Stimulated activated CD8-positive, alpha-beta memory T cell treated with anti-CD3 and anti-CD28 coated beads, Interleukin-12 subunit alpha, Interleukin-12 subunit beta, amount 100 ng/mL, for 24 hours (primary cell): ENCODE results near the gene SFTPD.
"Not testable (repeated sequence)": the region's sequence is repeated elsewhere in the genome, so short reads cannot be mapped to it uniquely, and the experiment has no call there.

ENCODE experiments used
- DNase-seq: peaks from one replicate; pipeline ENCODE4 v3.0.0-alpha.2; 2020; ENCODE audit errors: extremely low read depth

Gene SFTPD

DNA sequence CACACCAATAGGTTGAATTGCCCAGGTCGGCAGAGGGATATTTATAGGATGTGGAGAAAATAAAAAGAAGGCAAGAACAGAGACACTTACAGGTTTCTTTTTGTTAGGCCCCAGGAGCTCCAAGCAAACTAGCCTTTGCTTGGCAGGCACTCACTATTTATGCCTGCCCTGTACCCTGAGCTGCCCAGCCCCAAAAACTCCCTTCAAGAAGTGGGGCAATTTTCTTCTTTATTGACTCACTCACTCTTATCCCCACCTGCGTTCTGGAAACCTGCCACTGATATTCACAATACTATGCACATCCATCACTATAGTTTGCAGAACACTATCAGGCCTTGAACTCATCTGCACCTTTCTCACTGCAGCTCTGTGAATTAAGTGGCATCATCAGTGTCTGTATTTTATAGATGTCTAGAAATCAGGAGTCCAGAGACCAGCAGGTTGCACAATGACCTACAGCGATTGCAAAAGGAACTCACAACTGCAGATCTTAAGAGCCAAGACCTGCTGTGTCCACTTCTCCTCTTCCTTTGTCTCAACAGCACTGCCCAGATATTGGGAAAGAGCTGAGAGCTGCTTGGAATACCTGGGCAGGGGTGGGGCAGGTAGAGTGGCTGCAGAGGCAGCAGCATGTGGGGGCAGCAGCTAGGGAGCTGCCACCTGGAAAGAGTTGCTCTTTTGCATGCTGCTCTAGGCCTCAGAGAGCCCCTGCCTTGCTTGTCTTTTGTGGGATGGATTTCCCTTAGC, at the start of gene SFTPD:
Gene SFTPD, minus strand, starts transcription at position 130 of the 747 bp plus-strand sequence. CDS start 2,446 bp downstream, outside the sequence.
- no peak for DNase-seq

DNA sequence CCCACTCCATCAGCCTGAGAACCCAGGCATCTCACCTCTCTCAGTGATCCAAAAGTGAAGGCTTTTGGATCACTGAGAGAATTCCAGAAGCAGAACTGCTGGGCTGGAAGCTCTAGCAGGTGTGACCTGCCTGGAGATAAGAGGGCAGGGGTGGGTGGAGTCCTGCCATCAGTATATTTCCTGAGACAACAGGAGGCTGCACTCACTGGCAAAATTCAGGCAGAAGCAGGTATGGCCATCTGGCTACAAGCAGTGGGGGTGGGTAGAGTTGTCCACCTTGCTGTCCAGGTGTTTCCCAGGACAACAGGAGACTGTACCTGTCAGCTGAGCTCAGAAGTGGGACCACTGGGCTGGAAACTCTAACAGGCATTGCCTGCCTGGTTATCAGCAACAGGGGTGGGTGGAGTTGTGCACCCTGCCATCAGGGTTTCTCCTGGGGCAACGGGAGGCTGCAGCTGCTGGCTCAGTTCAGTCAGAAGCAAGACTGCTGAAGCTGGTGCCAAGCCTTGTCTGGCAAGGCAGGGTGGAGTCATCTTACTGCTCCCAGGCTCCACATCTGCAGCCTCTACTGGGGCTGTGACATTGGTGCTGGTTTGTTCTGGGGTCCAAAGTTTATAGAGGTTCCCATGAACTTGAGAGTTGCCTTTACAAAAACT, 47.2 kb upstream of the SFTPD start:
- DNase-seq, result no peak

DNA sequence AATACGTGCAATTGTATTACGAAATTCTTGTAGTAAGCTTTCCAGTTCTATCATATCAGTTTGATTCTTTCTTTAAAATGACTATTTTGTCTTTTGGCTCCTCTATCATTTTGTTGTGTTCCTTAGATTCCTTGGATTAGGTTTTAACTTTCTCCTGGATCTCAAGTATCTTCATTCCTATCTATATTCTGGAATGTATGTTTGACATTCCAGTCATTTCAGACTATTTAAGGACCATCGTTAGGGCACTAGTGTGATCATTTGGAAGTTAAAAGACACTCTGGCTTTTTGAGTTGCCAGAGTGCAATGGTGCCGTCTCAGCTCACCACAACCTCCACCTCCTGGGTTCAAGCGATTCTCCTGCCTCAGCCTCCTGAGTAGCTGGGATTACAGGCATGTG, 45.7 kb upstream of the SFTPD start:
- DNase-seq, result no peak

DNA sequence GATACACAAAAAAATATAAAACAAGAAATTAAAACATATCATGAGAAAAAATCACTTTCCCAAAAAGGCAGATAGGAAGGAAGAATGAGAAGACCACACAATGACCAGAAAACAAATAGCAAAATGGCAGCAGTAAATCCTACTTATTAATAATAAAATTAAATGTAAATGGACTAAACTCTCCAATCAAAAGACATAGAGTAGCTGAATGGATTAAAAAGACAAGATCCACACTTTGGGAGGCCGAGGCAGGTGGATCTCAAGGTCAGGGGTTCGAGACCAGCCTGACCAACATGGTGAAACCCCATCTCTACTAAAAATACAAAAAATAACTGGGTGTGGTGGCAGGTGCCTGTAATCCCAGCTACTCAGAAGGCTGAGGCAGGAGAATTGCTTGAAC, 39.3 kb upstream of the SFTPD start:
- not testable (repeated sequence) for DNase-seq

DNA sequence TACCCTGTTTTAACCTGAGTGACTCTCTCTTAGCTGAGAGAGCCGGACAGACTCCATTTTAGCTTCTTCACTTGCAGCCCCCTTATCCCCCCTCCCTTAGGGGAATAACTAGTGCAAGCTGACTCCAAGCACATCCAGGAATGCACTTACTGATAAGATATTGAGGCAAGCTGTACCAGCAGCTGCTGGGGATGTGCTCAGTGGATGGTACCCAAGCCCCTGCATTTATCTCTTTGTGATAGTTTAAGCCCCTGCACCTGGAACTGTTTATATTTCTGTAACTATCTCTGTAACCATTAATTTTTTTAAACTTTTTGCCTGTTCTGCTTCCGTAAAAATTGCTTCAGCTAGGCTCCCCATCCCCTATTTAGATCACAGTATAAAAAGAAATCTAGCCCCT, 37.8 kb upstream of the SFTPD start:
- not testable (repeated sequence) for DNase-seq

GRCh38 chr10:79985481-79986072, 36.7 kb upstream of the SFTPD start:
- DNase-seq, result no peak

GRCh38 chr10:79984851-79985250, 35.9 kb upstream of the SFTPD start:
- DNase-seq, result peak; percentile 10

DNA sequence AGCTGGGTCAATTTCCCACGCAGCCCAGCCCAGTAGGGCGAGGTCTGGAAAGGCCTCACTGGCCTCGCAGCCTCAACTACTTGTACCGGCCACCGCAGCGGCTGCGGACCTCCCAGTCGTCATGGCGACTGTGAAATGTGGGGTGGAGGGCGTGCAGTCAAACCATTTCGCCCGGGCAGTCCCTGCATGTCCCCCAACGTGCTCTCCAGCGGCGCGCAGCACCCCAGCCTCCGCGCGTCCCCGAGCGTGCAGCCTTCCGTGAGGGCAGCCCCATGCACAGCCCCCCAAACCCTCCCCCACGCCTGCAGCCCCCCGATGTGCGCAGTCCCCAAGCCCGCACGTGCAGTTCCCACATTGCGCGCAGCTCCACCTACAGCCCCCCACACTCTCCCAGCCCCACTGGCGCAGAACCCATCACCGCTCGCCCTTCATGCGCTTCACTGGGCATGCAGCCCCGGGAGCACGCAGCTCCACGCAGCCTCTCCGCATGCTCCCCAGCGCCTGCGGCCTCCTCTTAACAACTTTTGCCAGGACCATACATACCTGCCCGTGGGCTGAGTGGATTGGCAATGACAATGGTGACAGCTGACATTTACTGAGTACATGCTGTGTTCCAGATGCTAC, 34.5 kb upstream of the SFTPD start:
- DNase-seq, result no peak

- no peak for DNase-seq
Measured at GRCh38 chr10:79982861-79983260, 34.0 kb upstream of the SFTPD start.

DNA sequence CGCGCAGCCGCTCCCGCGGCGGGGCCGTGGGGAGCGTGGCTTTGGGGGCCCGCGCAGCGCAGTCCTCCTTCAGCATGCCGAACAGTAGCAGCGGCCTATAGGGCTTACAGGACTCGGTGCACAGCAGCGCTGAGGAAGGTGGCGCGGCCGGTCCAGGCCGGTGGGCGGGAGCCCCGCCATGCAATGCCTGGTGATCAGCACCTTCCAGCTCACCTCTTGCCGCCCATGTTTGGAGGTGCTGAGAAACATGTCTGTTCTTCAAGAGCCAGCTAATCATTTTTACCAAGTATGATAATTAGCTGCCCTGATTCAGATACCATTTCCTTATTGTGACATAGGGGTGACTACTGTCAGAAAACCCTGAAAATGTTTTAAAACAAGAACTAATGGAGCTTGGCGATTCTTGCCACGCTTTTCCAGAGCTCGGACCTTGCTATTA, 33.5 kb upstream of the SFTPD start:
- DNase-seq, result no peak

GRCh38 chr10:79981450-79982361, 32.8 kb upstream of the SFTPD start:
- no peak for DNase-seq

DNA sequence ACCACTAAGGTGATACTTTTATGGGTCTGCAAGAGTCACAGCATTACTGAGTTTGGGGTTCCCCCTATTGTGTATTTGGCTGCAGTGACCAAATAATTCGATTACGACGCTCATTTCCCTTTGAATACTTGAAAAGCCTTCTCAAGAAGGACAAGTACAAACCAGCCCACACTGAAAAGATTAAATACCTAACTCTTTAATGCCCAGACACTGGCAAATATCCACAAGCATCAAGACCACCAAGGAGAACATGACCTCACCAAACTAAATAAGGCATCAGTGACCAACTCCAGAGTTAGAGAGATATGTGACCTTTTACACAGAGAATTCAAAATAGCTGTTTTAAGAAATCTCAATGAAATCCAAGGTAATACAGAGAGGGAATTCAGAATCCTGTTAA, 31.8 kb upstream of the SFTPD start:
- no peak for DNase-seq

- DNase-seq, result no peak
Measured at GRCh38 chr10:79979976-79980687, 31.2 kb upstream of the SFTPD start.

DNA sequence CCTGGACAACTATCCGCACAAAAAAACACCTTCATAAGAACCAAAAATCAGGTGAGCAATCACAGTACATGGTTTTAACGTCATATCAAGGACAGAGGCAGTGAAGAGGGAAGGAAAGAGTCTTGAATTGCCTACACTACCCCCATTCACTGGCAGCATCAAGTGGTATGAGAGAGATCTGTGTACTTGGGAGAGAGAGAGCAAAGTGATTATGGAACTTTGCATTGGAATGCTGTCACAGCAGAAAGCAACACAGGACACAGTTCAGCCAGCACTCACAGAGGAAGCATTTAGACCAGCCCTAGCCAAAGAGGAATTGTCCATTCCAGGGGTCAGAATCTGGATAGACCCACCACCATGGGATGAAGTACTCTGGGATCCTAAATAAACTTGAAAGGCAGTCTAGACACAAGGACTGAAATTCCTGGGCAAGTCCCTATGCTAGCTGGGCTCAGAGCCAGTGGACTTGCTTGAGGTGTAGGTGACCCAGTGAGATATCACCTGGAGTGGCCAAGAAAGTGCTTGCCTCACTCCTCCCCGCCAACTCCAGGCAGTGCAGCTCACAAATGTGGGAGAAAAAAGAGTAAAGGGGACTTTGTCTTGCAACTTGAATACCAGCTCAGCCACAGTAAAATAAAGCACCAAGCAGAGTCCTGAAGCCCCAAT, 30.5 kb upstream of the SFTPD start:
- no peak for DNase-seq

GRCh38 chr10:79976999-79977398, 28.1 kb upstream of the SFTPD start:
- DNase-seq, result no peak

DNA sequence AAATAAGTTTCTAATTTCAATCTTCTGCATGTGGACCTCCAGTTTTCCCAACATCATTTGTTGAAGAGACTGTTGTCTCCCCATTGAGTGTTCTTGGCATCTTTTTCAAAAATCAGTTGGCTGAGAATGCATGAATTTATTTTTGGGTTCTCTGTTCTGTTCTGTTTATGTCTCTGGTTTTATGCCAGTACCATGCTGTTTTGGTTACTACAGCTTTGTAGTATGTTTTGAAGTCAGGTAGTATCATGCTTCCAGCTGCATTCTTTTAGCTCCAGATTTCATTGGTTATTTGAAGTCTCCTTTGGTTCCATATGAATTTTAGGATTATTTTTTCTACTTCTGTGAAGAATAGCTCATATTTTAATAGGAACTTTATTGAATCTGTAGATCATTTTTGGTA, 21.2 kb upstream of the SFTPD start:
- no peak for DNase-seq

DNA sequence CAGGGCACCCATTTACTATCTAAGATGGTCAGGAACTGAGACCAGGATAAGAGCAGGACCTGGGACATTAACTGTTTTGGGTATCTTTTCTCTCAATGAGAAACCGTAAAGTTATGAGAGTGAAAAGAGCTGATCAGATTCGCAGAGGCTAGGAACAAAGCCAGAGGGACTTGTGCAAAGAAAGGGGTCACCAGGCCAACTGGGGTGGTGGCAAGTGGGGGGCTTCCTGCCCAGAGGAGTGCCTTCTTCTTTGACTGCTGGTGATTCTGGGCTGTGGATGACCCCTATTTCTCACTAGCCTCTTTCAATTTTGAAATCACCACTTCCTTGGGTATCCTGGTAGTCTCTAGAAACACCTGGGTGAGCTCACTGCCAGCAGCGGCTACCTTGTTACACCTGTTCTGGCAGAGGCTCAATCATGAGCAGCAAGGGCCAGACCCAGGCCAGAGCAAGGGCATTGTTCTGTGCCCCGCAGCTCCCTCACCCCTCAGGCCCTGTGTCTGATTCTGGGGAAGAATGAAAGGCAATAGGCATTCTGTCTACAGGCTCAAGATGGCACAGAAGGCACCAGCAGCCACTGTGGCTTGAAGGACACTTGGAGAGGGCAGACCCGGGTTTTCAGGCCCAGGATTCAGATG, 999 bp downstream of the SFTPD start:
- no peak for DNase-seq

GRCh38 chr10:79947083-79947415, 1.9 kb downstream of the SFTPD start:
- DNase-seq, result no peak

DNA sequence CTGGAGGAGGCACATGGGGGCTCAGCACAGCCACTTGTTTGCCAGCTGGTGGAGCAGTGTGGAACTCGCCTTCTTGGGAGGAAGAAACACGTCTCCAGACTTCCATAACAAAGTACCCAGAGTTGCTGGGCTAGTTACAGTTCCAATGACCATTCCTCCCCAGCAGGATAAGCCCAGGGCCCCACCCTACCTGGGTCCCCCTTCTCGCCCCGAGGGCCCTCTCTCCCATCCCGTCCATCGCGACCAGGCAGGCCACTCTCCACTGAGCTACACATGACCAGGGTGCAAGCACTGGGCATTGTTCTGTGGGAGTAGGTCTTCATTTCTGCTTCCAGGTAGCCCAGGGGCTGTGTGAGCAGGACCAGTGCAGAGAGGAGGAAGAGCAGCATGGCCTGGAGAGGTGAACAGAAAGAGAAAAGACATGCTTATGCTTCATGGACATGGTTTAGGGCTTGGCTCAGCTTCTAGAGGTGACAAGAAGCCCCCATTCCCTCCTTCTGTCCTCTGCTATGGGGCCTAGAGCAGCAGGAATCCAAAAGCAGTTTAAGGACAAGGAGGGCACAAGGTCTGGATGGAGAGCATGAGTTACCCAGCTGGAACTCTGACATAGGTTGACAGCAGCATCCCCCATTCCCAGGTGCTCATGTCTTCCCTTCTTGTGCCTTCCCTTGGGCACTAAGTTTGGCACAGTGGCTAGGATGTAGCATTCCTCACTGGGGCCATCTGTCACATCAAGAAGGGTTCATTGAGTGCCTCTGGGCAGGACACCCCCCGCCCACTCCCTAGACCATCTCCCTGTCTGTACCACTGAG, 2.4 kb downstream of the SFTPD start:
- DNase-seq, result no peak
